ENCODE measurements around the gene CAGE1. TPM values are rescaled to one million over a fixed set of nuclear protein-coding genes. Genes with fewer than 3 reads are reported as not detected.
"Not testable (repeated sequence)": the region's sequence is repeated elsewhere in the genome, so short reads cannot be mapped to it uniquely, and the experiment has no call there.

Gene CAGE1
- total RNA-seq, 2 experiments from 2014 or later: 0.07 to 0.09 TPM

DNA sequence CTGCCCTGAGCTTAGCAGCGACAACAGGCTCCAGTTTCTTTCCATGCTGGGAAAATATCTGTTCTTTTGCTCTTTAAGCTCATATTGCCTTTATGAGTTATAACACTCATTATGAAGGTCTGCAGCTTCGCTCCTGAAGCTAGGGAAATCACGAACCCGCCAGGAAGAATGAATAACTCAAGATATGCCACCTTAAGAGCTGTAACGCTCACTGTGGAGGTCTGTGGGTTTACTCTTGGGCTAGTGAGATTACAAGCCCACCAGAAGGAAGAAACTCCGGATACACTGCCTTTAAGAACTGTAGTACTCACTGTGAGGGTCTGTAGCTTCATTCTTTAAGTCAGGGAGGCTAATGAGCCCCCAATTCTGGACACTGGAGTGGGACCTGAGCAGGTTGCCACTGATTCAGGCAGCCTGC lies 73.6 kb downstream of the CAGE1 start:
- ATAC-seq: no peak
- Mint-ChIP-seq H3K4me1 (peaks cover 21% of the 10 kb centered on the region), H3K36me3 (ENCODE audit: low read depth) (peaks cover 11% of the 10 kb centered on the region), H3K27ac (no peak overlapping the region), H3K9me3 (ENCODE audit: low read depth) (no peaks in the 10 kb centered on the region), H3K4me3 (no peak overlapping the region), H3K27me3 (no peaks in the 10 kb centered on the region)
- POLR2A ChIA-PET: interaction anchor here (2.6 kb wide), 1 partner anchor 74 kb away, joined by 8 read pairs; the partner anchor contains the start of genes CAGE1 and RIOK1
- intact Hi-C loops (cut with DNase I, micrococcal nuclease): loop anchor here in 1 of 2 experiments (10.0 kb wide), 1 partner anchor 749 kb away; the partner anchor contains the start of gene BLOC1S5
- DNase-seq: no peak
- CTCF ChIA-PET: interaction anchor here (0.5 to 1.2 kb wide), 3 partner anchors 9 to 75 kb away, joined by 3 read pairs; no protein-coding TSS in a partner anchor

DNA sequence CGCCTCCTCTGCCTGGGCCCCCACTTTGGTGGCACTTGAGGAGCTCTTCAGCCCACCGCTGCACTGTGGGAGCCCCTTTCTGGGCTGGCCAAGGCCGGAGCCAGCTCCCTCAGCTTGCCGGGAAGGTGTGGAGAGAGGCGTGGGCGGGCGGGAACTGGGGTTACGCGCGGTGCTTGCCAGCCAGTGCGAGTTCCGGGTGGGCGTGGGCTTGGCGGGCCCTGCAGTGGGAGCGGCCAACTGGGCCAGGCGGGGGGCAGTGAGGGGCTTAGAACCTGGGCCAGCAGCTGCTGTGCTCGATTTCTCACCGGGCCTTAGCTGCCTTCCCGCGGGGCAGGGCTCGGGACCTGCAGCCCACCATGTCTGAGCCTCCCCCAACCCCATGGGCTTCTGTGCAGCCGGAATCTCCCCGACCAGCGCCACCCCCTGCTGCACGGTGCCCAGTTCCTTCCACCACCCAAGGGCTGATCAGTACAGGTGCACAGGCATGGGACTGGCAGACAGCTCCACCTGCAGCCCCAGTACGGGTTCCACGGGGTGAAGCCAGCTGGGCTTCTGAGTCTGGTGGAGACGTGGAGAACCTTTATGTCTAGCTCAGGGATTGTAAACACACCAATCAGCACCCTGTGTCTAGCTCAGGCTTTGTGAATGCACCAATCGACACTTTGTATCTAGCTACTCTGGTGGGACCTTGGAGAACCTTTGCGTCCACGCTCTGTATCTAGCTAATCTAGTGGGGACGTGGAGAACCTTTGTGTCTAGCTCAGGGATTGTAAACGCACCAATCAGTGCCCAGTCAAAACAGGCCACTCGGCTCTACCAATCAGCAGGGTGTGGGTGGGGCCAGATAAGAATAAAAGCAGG lies 74.2 kb downstream of the CAGE1 start:
- DNase-seq; H3K27me3 Mint-ChIP-seq; H3K27ac Mint-ChIP-seq; H3K4me3 Mint-ChIP-seq; ATAC-seq; H3K9me3 Mint-ChIP-seq (ENCODE audit: low read depth): not testable (repeated sequence)
- Mint-ChIP-seq H3K4me1 (peaks cover 24% of the 10 kb centered on the region), H3K36me3 (ENCODE audit: low read depth) (peaks cover 16% of the 10 kb centered on the region)
- intact Hi-C loops (cut with DNase I, micrococcal nuclease): loop anchor here in 1 of 2 experiments (10.0 kb wide), 1 partner anchor 749 kb away; the partner anchor contains the start of gene BLOC1S5
- POLR2A ChIA-PET: interaction anchor here (2.6 kb wide), 1 partner anchor 74 kb away, joined by 8 read pairs; the partner anchor contains the start of genes CAGE1 and RIOK1
- CTCF ChIA-PET: interaction anchor here (0.5 to 1.2 kb wide), 5 partner anchors 9 to 226 kb away, joined by 3 read pairs; partner anchors contain the start of genes CAGE1 and RIOK1

DNA sequence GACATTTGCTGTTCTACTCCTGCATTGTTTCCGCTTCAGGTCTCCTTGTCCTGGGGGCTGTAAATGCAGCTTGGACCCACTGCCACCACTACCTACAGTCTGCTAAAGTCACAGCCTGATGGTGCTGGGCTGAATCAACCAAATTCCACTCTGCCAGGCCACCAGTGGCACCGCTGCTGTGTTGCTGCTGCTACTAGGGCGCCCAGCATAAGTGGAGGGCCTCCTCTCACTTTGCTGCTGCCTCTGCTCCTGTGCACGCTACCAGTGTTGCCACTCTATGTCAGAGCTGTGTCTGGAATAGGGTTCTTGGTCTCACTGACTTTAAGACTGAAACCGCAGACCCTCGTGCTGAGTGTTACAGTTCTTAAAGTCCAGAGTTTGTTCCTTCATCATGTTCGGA lies 75.1 kb downstream of the CAGE1 start:
- Mint-ChIP-seq H3K27ac (peak overlapping the region; percentile 90), H3K4me1 (peaks cover 31% of the 10 kb centered on the region), H3K27me3 (no peaks in the 10 kb centered on the region), H3K9me3 (ENCODE audit: low read depth) (peaks cover 6% of the 10 kb centered on the region), H3K4me3 (no peak overlapping the region), H3K36me3 (ENCODE audit: low read depth) (peaks cover 25% of the 10 kb centered on the region)
- intact Hi-C loops (cut with DNase I, micrococcal nuclease): loop anchor here in 1 of 2 experiments (10.0 kb wide), 1 partner anchor 750 kb away; the partner anchor contains the start of gene BLOC1S5
- ATAC-seq (no peak), DNase-seq (no peak)
- ChIA-PET CTCF (interaction anchor here (0.6 to 0.8 kb wide), 3 partner anchors 39 to 226 kb away, joined by 3 read pairs; partner anchors contain the start of genes CAGE1 and RIOK1), POLR2A (interaction anchor here (2.6 kb wide), 1 partner anchor 75 kb away, joined by 8 read pairs; the partner anchor contains the start of genes CAGE1 and RIOK1)

DNA sequence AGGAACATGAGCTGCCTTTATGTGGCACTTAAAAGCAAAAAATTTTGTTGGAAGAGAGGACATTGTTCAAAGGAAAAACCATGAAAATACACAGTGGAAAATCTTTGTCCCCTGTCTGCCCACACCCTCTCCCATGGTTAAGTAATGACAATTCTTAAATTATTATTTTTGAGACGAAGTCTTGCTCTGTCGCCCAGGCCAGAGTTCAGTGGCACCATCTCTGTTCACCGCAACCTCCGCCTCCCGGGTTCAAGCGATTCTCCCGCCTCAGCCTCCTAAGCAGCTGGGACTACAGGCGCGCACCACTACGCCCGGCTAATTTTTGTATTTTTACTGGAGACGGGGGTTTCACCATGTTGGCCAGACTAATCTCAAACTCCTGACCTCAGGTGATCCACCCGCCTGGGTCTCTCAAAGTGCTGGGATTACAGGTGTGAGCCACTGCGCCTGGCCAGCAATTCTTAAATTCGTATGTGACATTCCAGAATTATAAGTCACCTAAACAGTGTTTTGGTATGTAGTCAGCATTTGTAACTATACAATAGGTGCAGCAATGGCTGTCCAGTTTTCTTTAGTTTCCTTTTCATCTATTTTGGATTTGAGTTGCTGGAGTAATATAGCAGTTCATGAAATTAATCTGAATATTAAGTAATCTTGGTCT lies 75.9 kb downstream of the CAGE1 start:
- H3K9me3 Mint-ChIP-seq (ENCODE audit: low read depth): peaks cover 6% of the 10 kb centered on the region
- H3K27me3 Mint-ChIP-seq: no peaks in the 10 kb centered on the region
- H3K36me3 Mint-ChIP-seq (ENCODE audit: low read depth): peaks cover 32% of the 10 kb centered on the region
- ATAC-seq (peak; percentile 1), DNase-seq (no peak)
- peak overlapping the region; percentile 90 for H3K27ac Mint-ChIP-seq
- H3K4me3 Mint-ChIP-seq: peak overlapping the region; percentile 99
- CTCF ChIA-PET: interaction anchor here (0.7 kb wide), 1 partner anchor 32 kb away, joined by 3 read pairs; no protein-coding TSS in a partner anchor
- intact Hi-C loops (cut with DNase I, micrococcal nuclease): loop anchor here (1.0 to 10.0 kb wide), 9 partner anchors 76 to 1122 kb away; partner anchors contain the start of genes BLOC1S5 (in 2 of the 2), CAGE1 (in 2 of the 2), RIOK1 (in 2 of the 2) and SNRNP48 (in 2 of the 2)
- POLR2A ChIA-PET: interaction anchor here (2.3 kb wide), 1 partner anchor 76 kb away, joined by 9 read pairs; the partner anchor contains the start of genes CAGE1 and RIOK1
- H3K4me1 Mint-ChIP-seq: peaks cover 38% of the 10 kb centered on the region

DNA sequence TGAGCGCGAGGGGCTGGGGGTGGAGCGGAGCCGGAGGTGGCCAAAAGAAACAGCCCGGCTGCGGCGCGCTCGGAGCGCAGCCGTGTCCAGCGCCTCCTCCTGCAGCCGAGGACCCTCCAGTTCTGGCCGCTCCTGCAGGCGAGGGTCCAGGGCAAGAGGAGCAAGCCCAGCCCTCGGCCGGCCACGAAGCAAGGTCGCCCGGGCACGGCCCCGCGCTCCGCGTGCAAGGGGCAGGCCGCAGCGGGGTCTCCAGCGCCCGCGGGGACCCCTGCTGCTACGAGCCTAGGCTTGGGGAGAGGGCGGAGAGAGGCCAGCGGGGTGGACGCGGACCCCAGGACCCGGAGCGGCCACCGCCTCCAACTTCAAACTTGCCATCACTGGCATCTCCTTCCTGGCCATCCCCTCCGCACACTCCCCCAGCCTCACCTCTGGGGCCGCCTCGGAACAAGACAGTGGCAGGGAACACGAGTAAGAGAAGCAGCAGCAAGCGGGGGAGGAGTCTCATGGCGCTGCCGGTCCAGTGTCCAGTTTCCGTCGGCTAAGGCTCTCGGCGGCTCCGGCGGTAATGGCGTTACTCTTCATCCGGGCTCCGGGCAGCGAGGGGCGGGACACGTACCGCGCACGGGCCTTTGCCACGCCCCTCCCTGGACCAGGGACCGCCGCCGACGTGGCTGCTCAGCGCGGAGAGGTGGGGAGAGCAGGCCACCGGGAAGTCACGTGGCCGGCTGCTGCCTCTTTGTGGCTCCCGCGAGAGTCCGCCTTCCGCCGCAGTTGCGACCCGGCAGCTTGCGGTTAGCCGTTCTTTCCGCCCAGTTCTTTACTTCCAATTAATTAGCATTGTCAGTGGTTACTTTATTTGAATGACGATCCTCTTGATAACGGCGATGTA lies 76.7 kb downstream of the CAGE1 start, which contains the start of gene SSR1:
Gene SSR1, minus strand, starts transcription at position 584 of the 889 bp plus-strand sequence. Its CDS starts 79 bp downstream, at position 505.
- Mint-ChIP-seq H3K9me3 (ENCODE audit: low read depth) (peaks cover 6% of the 10 kb centered on the region), H3K27me3 (no peaks in the 10 kb centered on the region), H3K27ac (peak within 1 kb of the TSS; percentile 98), H3K4me3 (peak within 1 kb of the TSS; percentile 99), H3K36me3 (ENCODE audit: low read depth) (peaks cover 39% of the 10 kb centered on the region), H3K4me1 (peaks cover 45% of the 10 kb centered on the region)
- intact Hi-C loops (cut with DNase I, micrococcal nuclease): loop anchor here (1.0 to 10.0 kb wide), 10 partner anchors 76 to 1122 kb away; partner anchors contain the start of genes BLOC1S5 (in 2 of the 2), CAGE1 (in 2 of the 2), RIOK1 (in 2 of the 2) and SNRNP48 (in 2 of the 2)
- ChIA-PET CTCF (interaction anchor here (0.7 to 1.0 kb wide), 3 partner anchors 31 to 656 kb away, joined by 3 read pairs; partner anchors contain the start of genes CAGE1 and RIOK1), POLR2A (interaction anchor here (1.6 to 2.3 kb wide), 2 partner anchors 77 to 79 kb away, joined by 3 to 9 read pairs; partner anchors contain the start of genes CAGE1 and RIOK1)
- DNase-seq (peak; percentile 97), ATAC-seq (peak; percentile 97)

DNA sequence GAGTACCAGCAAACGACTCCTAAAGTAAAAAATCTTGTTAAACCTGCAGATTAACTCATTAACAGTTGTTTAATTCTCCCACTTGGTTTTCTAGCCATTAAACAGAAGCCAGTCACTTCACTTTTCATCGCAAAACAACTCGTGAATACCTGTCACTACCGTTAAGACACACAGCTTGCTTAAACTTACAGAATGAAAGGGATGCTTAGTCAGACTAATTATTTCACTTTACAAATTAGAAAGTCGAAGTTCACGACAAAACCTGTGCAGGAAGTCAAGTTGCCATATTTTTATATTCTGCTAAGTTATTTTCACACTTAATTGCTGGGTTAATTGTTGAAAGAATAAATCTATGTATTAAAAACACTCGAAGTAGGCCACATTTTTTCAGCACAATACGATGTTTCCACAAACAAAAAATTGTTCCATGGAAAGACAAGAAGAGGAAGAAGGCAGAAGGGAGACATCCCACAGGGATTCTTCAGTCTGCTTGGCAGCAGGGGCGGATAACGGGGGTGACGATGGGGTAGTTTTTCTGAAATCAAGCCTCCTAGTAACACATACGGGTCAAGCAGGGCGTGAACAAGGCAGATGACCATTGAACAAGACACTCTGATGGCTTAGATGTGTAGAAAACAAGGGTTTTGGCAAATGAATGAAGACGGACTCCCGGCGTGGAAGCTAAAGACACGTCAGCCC lies 77.5 kb downstream of the CAGE1 start:
- DNase-seq (no peak), ATAC-seq (no peak)
- Mint-ChIP-seq H3K4me3 (peak overlapping the region; percentile 99), H3K4me1 (peaks cover 50% of the 10 kb centered on the region), H3K27me3 (no peaks in the 10 kb centered on the region), H3K36me3 (ENCODE audit: low read depth) (peaks cover 45% of the 10 kb centered on the region), H3K27ac (peak overlapping the region; percentile 98), H3K9me3 (ENCODE audit: low read depth) (peaks cover 6% of the 10 kb centered on the region)
- ChIA-PET CTCF (interaction anchor here (0.6 to 1.6 kb wide), 5 partner anchors 8 to 656 kb away, joined by 3 to 4 read pairs (median 3); partner anchors contain the start of genes CAGE1 and RIOK1), POLR2A (interaction anchor here (1.6 to 2.3 kb wide), 2 partner anchors 77 to 80 kb away, joined by 3 to 9 read pairs; partner anchors contain the start of genes CAGE1 and RIOK1)
- intact Hi-C loops (cut with DNase I, micrococcal nuclease): loop anchor here (1.0 to 10.0 kb wide), 5 partner anchors 171 to 790 kb away; partner anchors contain the start of genes BLOC1S5 (in 2 of the 2) and EEF1E1 (in 1 of the 2)

DNA sequence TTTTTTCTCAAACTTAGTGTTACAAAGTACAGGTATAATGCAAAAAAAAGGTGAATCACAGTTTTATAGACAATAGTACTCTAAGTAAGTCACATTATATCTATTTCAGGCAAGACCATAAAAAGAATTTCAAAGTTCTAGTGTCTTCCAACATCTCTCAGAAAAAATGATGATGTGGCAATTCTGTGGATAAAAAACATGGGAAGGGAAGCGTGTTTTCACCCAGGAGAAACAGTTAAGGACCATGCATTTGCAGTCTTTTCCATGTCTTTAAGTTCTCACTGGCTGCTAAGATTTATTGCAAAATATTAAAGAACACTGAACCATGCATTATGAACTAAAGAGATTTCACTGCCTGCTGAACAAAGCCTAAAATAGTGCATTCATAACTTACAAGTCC lies 78.4 kb downstream of the CAGE1 start:
- ChIA-PET CTCF (interaction anchor here (0.6 to 1.6 kb wide), 3 partner anchors 9 to 171 kb away, joined by 3 to 4 read pairs (median 3); no protein-coding TSS in a partner anchor), POLR2A (interaction anchor here (1.6 kb wide), 1 partner anchor 81 kb away, joined by 3 read pairs; no protein-coding TSS in a partner anchor)
- no peaks in the 10 kb centered on the region for H3K27me3 Mint-ChIP-seq
- peak overlapping the region; percentile 99 for H3K4me3 Mint-ChIP-seq
- ATAC-seq: no peak
- peaks cover 51% of the 10 kb centered on the region for H3K4me1 Mint-ChIP-seq
- intact Hi-C loops (cut with DNase I, micrococcal nuclease): loop anchor here in 1 of 2 experiments (10.0 kb wide), 1 partner anchor 754 kb away; the partner anchor contains the start of gene BLOC1S5
- no peak for DNase-seq
- H3K9me3 Mint-ChIP-seq (ENCODE audit: low read depth): peaks cover 6% of the 10 kb centered on the region
- H3K36me3 Mint-ChIP-seq (ENCODE audit: low read depth): peaks cover 47% of the 10 kb centered on the region
- H3K27ac Mint-ChIP-seq: peak overlapping the region; percentile 72

DNA sequence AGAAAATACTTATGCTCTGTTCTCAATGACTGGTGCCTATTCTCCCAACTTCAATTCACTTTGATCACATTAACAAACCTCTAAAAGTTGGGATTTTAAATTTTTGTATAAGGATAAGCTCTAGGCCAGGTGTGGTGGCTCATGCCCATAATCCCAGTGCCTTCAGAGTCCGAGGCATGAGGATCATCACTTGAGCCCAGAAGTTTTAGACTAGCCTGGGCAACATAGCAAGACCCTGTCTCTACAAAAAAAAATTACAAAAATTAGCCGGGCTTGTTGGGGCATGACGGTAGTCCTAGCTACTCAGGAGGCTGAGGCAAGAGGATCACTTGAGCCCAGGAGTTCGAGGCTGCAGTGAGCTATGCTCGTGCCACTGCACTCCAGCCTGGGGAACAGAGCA lies 80.5 kb downstream of the CAGE1 start:
- Mint-ChIP-seq H3K9me3 (ENCODE audit: low read depth) (peaks cover 6% of the 10 kb centered on the region), H3K27me3 (no peaks in the 10 kb centered on the region), H3K4me3 (no peak overlapping the region), H3K4me1 (peaks cover 64% of the 10 kb centered on the region), H3K36me3 (ENCODE audit: low read depth) (peaks cover 67% of the 10 kb centered on the region), H3K27ac (no peak overlapping the region)
- ATAC-seq: no peak
- POLR2A ChIA-PET: no interaction called here
- CTCF ChIA-PET: no interaction called here
- intact Hi-C loops (cut with DNase I, micrococcal nuclease): no loop called here
- DNase-seq: no peak

DNA sequence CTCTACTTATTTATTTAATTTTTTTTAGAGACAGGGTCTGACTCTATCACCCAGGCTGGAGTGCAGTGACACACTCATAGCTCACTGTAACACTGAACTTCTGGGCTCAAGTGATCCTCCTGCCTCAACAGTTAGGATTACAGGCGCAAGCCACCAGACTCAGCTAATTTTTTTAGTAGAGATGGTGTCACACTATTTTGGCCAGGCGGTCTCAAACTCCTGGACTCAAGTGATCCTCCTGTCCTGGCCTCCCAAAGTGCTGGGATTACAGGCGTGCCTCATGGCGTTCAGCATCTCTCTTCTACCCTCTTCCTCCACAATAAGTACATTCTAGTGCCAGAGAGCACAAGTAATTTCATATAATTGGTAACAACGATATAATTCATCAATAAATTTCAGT lies 82.0 kb downstream of the CAGE1 start:
- intact Hi-C loops (cut with DNase I, micrococcal nuclease): no loop called here
- no peak overlapping the region for H3K4me3 Mint-ChIP-seq
- H3K27ac Mint-ChIP-seq: peak overlapping the region; percentile 72
- ATAC-seq (no peak), DNase-seq (no peak)
- peaks cover 6% of the 10 kb centered on the region for H3K9me3 Mint-ChIP-seq (ENCODE audit: low read depth)
- peaks cover 76% of the 10 kb centered on the region for H3K36me3 Mint-ChIP-seq (ENCODE audit: low read depth)
- ChIA-PET POLR2A (no interaction called here), CTCF (no interaction called here)
- no peaks in the 10 kb centered on the region for H3K27me3 Mint-ChIP-seq
- H3K4me1 Mint-ChIP-seq: peaks cover 54% of the 10 kb centered on the region

Measured in activated CD4-positive, alpha-beta T cell treated with anti-CD3 and anti-CD28 coated beads for 36 hours (primary cell).